Limb (tissue), 2 donors: ENCODE data around the gene SIGLEC7.
A peak's percentile ranks its signal among the peaks of the same experiment; 100 is the strongest.

Experiments used
- DNase-seq, 2 donors: peaks; one replicate each; pipeline ENCODE4 v3.0.0-alpha.2; 2016; ENCODE audit errors: extremely low spot score in 2 of 2

SIGLEC7 gene

DNA sequence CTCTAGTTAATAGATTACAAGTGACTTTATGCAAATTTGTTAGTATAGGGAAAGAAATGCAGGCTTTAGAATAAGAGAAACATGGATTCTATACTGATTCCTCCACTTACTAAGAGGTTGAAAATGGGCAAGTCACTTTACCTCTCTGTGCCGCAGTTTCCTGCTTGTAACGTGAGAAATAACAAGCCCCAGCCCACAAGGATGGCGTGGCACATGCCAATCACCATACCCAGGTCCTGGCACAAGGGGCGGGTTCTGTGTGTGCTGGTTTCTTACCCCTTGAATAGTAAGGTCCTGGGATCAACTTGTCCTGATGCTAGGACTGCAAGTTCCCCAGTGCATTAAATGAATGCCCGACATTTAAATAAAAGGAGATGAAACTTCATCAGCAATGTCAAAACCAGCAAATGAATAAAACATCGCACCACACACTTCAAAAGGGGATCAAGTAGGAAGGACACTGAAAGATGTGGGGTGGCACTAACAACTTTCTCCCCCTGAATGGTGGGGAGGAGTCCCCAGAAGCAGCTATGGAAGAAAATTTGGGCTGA is 25.3 kb upstream of the SIGLEC7 start:
- DNase-seq: no peak

DNA sequence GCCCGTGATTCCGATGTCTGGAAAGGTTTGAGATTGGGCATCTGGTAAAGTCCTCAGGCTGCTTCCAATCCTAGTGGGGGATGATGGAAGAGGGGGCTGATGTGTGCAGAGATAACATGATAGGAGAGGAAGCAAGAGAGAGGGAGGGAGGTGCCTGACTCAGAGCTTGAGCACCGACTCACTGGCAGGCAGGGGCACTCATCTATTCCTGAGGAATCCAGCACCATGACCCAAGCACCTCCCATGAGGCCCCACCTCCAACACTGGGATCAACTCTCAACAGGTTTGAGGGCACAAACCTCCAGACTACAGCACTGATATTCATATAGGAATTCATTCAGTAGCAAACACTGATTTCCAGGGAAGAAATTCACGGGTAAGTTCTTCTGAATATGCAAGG is 23.0 kb upstream of the SIGLEC7 start:
- no peak for DNase-seq

DNA sequence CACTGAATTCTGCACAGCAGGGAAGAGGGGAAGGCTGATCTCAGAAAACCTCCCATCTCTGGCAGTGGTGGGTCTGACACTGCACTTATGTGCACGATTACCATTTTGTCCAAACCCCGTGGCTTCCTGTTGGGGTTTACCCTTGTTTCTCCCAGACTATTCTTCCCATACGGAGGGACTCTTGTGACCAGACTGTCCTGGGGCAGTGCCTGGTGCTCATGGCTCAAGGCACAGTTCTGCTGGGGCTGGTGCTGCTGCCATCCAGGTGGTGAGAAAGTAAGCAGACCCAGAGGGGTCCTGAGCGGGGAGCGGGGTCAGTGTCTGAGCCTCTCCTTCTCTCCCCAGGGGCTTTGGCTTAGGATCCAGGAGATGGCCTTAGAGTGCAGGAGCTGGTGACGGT is 22.5 kb upstream of the SIGLEC7 start:
- DNase-seq: no peak

DNA sequence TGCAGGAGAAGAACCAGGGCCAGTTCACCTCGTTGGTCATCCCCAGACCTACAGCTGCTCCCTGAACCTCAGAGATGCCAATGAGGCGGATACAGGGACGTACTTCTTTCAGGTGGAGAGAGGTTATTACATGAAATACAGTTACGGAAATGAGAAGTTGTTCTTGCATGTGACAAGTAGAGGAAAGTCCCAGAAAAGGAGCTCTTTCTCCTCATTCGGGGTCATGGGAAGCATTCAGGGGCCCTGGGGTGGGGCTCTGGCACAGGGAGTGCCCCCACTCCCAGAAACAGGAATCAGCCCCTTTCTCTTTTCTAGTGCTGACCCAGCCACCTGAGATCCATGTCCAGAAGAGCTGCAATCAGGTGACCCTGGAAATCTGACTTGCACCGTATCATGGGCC is 21.9 kb upstream of the SIGLEC7 start:
- no peak for DNase-seq

DNA sequence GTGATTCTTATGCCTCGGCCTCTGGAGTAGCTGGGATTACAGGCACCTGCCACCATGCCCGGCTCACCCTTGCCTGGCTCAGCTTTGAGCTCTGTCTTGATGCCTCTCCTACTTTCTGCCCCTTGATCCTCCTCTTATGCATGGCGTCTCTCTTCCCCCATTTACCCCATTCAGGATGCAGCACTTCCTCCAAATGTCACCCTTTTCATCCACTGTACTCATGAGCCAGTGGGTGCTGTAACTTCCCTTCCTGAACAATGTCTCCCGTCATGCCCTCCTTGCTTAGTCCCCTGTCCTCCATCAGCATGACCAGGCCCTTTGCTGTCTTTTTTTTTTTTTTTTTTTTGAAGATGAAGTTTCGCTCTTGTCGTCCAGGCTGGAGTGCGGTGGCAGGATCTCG is 20.8 kb upstream of the SIGLEC7 start:
- DNase-seq: no peak

DNA sequence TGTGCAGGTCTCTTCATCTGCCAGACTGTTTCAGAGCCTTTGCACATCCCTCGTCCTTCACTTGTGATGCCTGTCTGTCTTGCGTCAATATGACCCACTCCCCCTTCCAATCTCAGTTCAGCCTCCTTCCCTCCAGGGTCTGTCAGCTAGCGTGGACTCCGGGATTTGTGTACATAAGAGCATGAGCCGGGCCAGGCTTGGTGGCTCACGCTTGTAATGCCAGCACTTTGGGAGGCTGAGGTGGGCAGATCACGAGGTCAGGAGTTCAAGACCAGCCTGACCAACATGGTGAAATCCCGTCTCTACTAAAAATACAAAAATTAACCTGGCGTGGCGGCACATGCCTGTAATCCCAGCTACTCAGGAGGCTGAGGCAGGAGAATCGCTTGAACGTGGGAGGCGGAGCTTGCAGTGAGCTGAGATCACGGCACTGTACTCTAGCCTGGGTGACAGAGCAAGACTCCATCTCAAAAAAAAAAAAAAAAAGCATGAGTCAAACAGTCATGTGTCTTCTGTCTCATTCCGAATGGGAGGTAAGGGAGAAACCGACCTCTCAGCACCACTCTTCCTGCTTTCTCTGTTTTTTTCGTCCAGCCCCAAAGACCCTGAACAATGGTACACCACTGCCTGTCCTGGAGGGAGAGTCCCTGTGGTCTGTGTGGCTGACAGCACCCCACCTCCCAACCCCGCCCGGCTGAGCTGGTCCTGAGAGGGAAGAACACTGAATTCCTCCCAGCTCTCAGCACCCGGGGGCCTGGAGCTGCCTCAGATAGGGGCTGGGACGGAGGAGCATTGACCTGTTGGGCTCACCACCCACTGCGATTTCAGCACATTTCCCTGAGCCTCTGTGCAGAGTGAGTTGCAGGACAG is 19.8 kb upstream of the SIGLEC7 start:
- DNase-seq: no peak

DNA sequence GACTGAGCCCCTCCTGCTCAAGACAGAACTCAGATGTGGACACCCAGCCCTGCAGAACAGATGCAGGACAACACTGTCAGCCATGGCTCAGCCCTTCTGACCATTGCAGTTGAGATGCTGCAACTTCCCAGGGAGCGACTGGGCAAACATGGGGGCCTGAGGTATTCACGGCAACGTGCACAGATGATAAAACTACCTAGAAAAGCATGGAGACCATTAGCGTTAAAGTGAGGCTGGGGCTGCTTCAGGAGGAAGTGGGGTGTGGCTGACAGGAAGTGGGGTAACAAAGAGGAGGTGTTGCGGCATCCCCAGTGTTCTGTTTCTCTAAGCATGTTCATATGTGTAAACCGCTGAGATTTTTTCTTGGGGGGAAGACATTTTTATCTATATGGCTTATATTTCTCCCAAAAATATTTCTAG is 18.7 kb upstream of the SIGLEC7 start:
- DNase-seq: no peak

DNA sequence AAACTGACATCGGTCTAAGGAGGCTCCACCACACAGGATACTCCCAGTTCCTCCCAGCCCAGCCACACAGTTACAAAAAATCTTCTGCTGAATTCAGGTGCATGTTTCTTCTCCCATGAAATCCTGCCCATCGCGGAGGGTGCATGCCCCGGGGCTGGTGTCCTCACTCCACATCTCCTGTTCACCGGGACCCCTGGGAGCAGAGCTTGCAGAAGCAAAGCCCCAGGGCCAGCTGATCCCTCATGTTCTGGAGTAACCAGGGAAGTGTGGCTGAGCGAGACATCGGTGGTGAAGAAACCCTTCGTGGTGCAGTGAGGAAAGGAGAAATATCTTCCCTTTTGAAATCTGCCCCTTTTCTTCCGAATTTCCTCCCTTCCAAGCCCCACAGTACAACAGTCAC is 18.3 kb upstream of the SIGLEC7 start:
- DNase-seq: no peak

DNA sequence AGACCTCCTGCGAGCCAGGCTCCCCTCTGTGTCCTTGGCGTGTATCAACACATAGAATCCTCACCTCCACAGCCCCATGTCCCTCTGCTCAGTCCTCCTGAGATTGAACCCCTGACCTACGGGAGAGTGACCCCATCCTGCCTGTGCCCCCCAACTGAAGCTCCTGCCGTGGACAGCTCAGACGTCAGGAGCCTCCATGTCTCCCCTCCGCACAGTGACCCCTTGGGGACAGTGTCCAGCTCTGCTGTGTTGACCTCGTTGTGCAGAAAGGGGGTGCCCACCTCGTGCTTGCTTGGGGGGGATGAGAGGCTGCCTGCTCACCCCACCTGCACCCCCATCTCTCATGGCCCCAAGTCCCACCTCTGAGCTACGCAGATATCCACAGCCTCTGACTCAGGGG is 17.9 kb upstream of the SIGLEC7 start:
- DNase-seq: no peak

DNA sequence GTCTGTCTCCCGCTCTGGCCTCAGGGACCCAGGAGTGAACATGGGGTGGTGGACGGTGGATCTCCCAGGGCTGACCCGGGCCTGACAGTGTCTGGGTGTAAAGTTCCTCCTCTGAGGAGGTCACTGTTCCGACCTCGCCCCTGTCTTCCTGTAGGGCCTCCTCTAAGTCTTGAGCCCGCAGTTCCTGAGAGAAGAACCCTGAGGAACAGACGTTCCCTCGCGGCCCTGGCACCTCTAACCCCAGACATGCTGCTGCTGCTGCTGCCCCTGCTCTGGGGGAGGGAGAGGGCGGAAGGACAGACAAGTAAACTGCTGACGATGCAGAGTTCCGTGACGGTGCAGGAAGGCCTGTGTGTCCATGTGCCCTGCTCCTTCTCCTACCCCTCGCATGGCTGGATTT is 17.4 kb upstream of the SIGLEC7 start, which contains the start of gene SIGLEC9:
SIGLEC9 (plus strand) TSS at position 178 of the 400 bp plus-strand sequence; CDS start at position 247, 69 bp downstream.
- no peak for DNase-seq

DNA sequence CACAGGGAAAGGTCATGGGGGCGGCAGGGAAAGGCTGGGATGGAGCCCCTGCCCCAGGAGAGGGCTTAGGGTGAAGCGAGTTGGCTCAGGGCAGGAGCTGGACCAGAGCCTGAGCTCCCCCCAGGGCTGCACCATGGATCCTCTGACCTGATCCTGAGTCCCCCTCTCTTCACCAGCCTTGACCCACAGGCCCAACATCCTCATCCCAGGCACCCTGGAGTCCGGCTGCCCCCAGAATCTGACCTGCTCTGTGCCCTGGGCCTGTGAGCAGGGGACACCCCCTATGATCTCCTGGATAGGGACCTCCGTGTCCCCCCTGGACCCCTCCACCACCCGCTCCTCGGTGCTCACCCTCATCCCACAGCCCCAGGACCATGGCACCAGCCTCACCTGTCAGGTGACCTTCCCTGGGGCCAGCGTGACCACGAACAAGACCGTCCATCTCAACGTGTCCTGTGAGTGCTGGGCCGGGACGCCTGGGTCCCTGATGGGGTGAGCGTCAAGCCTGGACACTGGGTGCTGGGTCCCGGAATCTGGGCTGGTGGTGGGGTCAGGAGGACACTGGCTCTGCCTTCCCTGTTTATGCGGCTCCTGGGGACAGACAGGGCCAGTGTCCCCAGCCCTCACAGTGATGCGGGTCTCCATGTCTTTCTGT is 16.6 kb upstream of the SIGLEC7 start:
- DNase-seq: no peak

DNA sequence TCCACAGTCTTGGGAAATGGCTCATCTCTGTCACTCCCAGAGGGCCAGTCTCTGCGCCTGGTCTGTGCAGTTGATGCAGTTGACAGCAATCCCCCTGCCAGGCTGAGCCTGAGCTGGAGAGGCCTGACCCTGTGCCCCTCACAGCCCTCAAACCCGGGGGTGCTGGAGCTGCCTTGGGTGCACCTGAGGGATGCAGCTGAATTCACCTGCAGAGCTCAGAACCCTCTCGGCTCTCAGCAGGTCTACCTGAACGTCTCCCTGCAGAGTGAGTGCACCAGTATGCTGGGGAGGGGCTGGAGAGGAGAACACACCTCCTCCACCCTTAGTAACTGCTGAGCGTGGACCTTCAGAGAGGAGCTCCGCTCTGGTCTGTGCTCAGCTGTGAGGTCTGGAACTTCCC is 15.1 kb upstream of the SIGLEC7 start:
- no peak for DNase-seq

DNA sequence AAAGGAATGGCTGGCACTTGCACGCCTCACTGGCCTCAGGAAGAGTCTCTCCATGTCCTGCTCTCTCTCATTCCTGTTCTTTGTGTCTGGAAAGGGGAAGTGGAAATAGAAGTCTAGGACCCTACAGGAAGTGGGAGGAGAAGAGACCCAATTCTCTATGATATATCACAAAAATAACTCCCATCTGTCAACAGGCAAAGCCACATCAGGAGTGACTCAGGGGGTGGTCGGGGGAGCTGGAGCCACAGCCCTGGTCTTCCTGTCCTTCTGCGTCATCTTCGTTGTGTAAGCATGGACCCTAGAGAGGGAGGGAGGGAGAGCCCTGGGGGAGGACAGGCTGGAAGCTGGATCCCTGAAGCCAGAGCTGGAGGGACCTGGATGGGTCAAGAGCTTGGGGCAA is 14.3 kb upstream of the SIGLEC7 start:
- no peak for DNase-seq

DNA sequence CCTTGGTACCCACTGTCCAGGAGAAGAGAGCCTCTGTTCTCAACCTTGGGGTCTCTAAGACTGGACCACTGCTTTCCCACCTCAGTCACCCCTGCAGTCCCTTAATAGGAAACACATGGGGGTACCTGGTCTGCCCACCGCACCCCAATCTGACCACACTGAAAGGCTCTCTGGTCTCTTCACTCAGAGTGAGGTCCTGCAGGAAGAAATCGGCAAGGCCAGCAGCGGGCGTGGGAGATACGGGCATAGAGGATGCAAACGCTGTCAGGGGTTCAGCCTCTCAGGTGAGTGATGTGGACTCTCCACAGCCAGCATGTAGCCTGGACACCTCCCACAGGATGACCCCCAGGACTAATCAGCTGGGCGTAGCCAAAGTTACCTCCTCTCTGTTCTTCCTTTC is 13.9 kb upstream of the SIGLEC7 start:
- no peak for DNase-seq

DNA sequence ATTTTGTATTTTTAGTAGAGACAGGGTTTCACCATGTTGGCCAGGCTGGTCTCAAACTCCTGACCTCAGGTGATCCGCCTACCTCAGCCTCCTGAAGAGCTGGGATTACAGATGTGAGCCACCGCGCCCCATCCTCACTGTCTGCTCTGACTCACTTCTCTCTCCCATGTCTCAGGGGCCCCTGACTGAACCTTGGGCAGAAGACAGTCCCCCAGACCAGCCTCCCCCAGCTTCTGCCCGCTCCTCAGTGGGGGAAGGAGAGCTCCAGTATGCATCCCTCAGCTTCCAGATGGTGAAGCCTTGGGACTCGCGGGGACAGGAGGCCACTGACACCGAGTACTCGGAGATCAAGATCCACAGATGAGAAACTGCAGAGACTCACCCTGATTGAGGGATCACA is 12.4 kb upstream of the SIGLEC7 start:
- DNase-seq: no peak

DNA sequence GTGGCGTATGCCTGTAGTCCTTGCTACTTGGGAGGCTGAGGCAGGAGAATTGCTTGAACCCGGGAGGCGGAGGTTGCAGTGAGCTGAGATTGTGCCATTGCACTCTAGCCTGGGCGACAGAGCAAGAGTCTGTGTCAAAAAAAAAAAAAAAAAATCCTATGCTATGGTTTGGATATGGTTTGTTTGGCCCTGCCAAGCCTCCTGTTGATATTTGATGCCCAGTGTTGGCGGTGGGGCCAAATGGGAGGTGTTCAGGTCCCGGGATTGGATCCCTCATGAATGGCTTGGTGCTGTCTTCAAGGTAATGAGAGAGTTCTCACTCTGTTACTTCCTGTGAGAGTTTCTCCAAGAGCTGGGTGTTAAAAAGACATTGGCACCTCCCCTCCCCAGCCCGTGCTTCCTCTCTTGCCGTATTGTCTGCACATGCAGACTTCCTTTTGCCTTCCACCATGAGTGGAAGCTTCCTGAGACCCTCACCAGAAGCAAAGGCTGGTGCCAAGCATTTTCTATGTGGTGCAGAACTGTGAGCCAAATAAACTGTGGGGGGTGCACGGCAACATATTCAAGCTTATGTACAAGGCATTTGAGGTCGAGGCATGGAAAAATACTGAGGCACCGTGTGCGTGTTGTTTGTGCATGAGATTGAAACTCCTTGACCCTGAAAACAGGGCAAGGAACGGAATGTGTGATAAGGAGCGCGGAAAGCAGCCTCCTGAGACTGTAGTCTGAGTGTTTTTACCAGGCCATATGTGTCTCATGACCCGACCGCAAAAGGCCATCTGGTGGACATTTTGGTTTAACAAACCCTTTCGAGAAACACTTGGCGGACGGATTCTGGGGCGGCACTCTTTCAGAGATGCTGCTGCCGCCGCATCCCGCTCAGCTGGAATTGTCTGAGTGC is 10.1 kb upstream of the SIGLEC7 start:
- peak in 1 of 2 donors; percentile 8 for DNase-seq

DNA sequence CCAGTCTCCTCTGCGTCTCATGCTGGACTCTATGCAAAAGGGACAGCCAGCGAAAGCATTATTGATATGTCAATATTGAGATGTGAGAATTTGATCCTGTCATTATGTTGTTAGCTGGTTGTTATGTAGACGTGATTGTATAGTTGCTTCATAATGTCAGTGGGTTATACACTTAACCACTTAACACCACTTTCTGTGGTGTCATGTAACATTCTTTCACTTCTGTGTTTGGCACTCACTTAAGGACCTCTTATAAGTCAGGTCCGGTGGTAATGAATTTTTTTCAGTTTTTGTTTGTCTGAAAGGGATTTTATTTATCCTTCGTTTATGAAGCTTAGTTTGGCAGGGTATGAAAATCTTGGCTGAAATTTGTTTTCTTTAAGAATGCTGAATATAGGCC is 7.1 kb upstream of the SIGLEC7 start:
- no peak for DNase-seq

DNA sequence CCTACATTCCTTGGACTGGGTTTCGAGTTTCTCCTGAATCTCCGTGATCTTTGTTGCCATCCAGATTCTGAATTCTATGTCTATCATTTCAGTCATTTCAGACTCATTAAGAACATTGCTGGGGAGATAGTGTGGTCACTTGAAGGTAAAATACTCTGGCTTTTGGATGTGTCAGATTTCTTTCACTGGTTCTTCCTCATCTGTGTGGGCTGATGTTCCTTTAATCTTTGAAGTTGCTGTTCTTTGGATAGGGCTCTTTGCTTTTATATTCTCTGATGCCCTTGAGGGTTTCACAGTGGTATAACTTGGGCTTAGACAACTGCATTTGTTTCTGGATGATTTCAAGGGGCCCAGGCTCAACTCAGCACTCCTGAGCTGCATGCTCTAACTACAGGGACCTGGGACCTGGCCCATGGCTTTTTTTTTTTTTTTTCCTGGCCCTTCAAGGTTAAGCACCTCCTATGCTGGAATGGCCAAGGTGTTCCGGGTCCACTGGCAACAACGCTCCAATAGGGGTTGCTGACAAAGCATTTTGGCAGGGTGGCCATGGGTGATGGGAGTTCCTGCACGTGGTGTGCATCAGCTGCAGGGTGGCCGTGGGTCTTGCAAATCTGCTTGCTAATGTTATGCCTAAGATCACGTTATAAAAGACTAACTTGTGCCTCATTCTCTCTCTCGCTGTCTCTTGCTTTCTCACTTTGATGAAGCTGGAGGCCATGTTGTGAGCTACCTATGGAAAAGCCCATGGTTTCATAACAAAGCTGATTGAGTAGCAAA is 5.9 kb upstream of the SIGLEC7 start:
- DNase-seq: no peak

DNA sequence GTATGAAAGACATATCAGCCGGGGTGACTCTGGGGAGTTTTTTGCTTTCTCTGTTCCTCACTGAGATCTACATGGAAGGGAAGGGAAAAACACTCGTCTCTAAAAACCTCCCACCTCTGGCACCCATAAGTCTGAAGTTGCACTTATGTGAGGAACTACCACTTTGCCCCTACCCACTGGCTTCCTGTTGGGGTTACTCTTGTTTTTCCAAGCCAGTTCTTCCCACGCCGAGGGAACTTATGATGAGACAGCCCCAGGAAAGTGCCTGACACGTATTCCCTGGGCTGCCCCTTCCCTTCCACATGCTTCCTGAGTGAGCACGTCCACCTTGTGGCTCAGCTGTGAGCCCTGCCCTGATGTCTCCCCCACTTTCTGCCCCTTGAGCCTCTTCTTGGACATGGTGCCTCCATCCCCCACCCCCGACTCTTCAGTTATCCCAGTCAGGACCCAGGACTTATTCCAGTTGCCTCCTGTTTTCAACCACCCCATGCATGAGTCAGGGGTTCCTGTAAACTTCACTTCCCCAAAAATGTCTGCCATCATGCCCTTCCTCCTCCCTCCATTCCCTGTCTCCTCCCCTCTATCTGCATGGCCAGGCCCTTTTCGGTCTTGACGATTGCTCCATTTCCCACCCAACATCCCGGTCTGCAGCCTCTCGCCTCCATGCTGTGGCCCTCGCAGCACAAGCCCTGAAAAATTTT is 5.1 kb upstream of the SIGLEC7 start:
- no peak for DNase-seq

DNA sequence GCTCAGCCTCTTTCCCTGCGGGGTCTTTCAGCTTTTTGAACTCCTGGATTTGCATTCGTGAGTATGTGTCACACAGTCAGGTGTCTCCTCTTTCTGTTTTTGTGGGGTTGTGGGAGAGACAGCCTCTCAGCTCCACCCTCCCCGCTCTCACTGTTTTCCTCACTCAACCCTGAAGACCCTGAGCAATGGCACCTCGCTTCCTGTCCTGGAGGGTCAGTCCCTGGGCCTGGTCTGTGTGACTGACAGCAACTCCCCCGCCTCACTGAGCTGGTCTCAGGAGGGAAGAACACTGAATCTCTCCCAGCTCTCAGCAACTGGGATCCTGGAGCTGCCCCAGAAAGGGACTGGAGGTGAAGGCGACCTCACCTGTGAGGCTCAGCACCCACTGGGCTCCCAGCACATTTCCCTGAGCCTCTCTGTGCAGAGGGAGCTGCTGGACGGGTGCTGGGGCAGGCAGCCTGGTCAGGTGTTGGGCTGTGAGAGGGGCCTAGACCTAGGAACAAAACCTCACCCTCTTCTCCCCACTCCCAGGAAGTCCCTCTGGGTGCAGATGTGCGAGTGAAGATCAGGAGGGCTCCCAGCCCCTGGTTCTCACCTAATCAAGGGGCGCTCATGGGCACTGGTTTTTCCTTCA is 4.2 kb upstream of the SIGLEC7 start:
- no peak for DNase-seq
